ENCODE data around the gene CLEC4F. TPM values are rescaled to one million over a fixed set of nuclear protein-coding genes. Genes with fewer than 3 reads are reported as not detected.

Gene CLEC4F
- total and polyA plus RNA-seq, 10 donors, result 0.64 to 4.8 (median 2.6) TPM; not detected in 1

- TF ChIP-seq POLR2A (IDR thresholded peaks at IDR 0.05), result no peak
- TF ChIP-seq, protein P1, sequence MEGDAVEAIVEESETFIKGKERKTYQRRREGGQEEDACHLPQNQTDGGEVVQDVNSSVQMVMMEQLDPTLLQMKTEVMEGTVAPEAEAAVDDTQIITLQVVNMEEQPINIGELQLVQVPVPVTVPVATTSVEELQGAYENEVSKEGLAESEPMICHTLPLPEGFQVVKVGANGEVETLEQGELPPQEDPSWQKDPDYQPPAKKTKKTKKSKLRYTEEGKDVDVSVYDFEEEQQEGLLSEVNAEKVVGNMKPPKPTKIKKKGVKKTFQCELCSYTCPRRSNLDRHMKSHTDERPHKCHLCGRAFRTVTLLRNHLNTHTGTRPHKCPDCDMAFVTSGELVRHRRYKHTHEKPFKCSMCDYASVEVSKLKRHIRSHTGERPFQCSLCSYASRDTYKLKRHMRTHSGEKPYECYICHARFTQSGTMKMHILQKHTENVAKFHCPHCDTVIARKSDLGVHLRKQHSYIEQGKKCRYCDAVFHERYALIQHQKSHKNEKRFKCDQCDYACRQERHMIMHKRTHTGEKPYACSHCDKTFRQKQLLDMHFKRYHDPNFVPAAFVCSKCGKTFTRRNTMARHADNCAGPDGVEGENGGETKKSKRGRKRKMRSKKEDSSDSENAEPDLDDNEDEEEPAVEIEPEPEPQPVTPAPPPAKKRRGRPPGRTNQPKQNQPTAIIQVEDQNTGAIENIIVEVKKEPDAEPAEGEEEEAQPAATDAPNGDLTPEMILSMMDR (IDR thresholded peaks at IDR 0.05 in 8 of 11, conservative IDR thresholded peaks at IDR 0.05 in 3 of 11), result no peak
- no peak for TF ChIP-seq POLR2AphosphoS5 (IDR thresholded peaks at IDR 0.05)
- WGBS, 5 donors, result 67 to 83% (median 76%) methylated on average over 4 of the region's 4 CpGs
- Histone ChIP-seq H3K36me3 (no peaks in the 10 kb centered on the region), H3K27ac (no peak overlapping the region), H3K27me3 (replicated peaks in 1 of 7) (peaks cover 0 to 40% (median 15%) of the 10 kb centered on the region in 7 donors), H3K9me3 (peaks cover 0 to 18% (median 8%) of the 10 kb centered on the region in 8 donors), H3K4me1 (peaks cover 0 to 4% (median 3%) of the 10 kb centered on the region in 6 donors), H3K4me3 (no peak overlapping the region)
- intact Hi-C loops (cut with DNase I; ENCODE audit: low total_unique reads), result loop anchor here (10.0 kb wide), 1 partner anchor 149 kb away; no protein-coding TSS in a partner anchor
- DNase-seq, result no peak
Observed at GRCh38 chr2:70795164-70795995, 25.0 kb downstream of the CLEC4F start.

- intact Hi-C loops (cut with DNase I; ENCODE audit: low total_unique reads), result loop anchor here (10.0 kb wide), 1 partner anchor 151 kb away; no protein-coding TSS in a partner anchor
- Histone ChIP-seq H3K27ac (peak overlapping the region in 3 of 8 donors; percentile 15 to 50 (median 19)), H3K36me3 (no peaks in the 10 kb centered on the region), H3K4me1 (peaks cover 3 to 17% (median 16%) of the 10 kb centered on the region in 6 donors), H3K27me3 (replicated peaks in 1 of 7) (peaks cover 0 to 54% (median 27%) of the 10 kb centered on the region in 7 donors), H3K4me3 (no peak overlapping the region), H3K9me3 (no peaks in the 10 kb centered on the region)
- no peak for DNase-seq
- TF ChIP-seq POLR2A (IDR thresholded peaks at IDR 0.05) (no peak), POLR2AphosphoS5 (IDR thresholded peaks at IDR 0.05) (no peak)
- TF ChIP-seq, protein P1 (IDR thresholded peaks at IDR 0.05 in 8 of 11, conservative IDR thresholded peaks at IDR 0.05 in 3 of 11), result no peak
- WGBS, 5 donors, result 41 to 58% (median 52%) methylated on average over 2 of the region's 2 CpGs
Observed at GRCh38 chr2:70793450-70793849, 26.9 kb downstream of the CLEC4F start.

GRCh38 chr2:70790136-70790828, 30.1 kb downstream of the CLEC4F start, which contains the start of gene FIGLA:
FIGLA (minus strand) TSS chr2:70790643; CDS start chr2:70790638, 5 bp downstream.
- Histone ChIP-seq H3K27me3 (replicated peaks in 1 of 7) (peaks cover 0 to 78% (median 30%) of the 10 kb centered on the region in 7 donors), H3K4me3 (peak within 1 kb of the TSS in 7 of 8 donors; percentile 1 to 61 (median 20)), H3K9me3 (no peaks in the 10 kb centered on the region), H3K4me1 (peaks cover 3 to 17% (median 16%) of the 10 kb centered on the region in 6 donors), H3K36me3 (no peaks in the 10 kb centered on the region), H3K27ac (no peak within 1 kb of the TSS)
- TF ChIP-seq POLR2AphosphoS5 (IDR thresholded peaks at IDR 0.05) (no peak), POLR2A (IDR thresholded peaks at IDR 0.05) (no peak)
- no peak for DNase-seq
- 4 to 20% (median 5%) methylated on average over 3 to 69 of the region's 69 CpGs for WGBS, 5 donors
- intact Hi-C loops (cut with DNase I; ENCODE audit: low total_unique reads), result loop anchor here (10.0 kb wide), 1 partner anchor 155 kb away; no protein-coding TSS in a partner anchor

GRCh38 chr2:70789304-70790135, 30.9 kb downstream of the CLEC4F start:
- 4 to 9% (median 6%) methylated on average over 22 to 33 of the region's 33 CpGs for WGBS, 5 donors
- TF ChIP-seq, protein P1 (IDR thresholded peaks at IDR 0.05 in 8 of 11, conservative IDR thresholded peaks at IDR 0.05 in 3 of 11), result peak; percentile 28 to 66 (median 40)
- no peak for TF ChIP-seq POLR2AphosphoS5 (IDR thresholded peaks at IDR 0.05)
- no peaks in the 10 kb centered on the region for H3K36me3 ChIP-seq
- no peaks in the 10 kb centered on the region for H3K9me3 ChIP-seq
- H3K27me3 ChIP-seq (replicated peaks in 1 of 7), result peaks cover 0 to 77% (median 30%) of the 10 kb centered on the region in 7 donors
- intact Hi-C loops (cut with DNase I; ENCODE audit: low total_unique reads), result loop anchor here (10.0 kb wide), 1 partner anchor 155 kb away; no protein-coding TSS in a partner anchor
- H3K4me3 ChIP-seq, result peak overlapping the region in 7 of 8 donors; percentile 1 to 61 (median 20)
- peak; percentile 86 for DNase-seq
- H3K4me1 ChIP-seq, result peaks cover 3 to 17% (median 16%) of the 10 kb centered on the region in 6 donors
- no peak overlapping the region for H3K27ac ChIP-seq
